ENCODE results near the gene HLCS.

DNA sequence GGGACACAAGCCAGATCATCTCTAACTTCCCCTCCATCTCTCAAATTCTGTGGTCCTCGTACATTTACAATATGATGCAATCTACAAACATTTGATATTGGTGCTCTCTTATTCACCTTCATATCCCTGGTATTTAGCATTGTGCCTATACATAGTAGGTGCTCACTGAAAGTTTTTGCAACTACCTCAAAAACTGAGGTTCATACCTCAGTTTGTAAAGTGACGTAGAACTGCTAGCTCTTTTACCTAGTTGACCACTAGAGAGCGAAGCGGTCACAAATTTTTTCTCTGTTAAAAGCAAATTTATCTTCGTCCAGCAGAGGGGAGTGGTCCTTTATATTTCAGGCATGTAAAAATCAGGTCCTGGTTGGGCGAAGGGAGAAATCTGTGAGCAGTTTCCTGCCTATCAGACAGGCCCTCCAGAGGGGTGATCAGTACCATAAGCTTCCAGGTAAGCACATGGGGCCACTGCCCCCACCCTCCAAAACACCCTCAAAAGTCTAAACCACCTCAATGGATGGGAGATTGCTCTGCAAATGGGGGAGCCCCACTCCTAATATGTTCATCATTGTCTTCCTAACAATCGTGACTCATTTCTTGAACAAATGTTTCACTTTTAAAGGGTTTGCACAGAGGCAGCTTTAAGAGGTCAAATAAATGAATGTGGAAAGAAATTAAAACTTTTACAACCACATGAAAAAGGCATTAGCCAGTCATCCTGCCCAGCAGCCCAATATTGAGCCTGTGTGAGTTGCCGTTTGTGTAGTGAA, 10.6 kb upstream of the HLCS start:
- TF ChIP-seq POLR2AphosphoS5 (IDR thresholded peaks at IDR 0.05; ENCODE audit: low read depth, low read length) (no peak), RAD21 (IDR thresholded peaks at IDR 0.05 in 1 of 2, conservative IDR thresholded peaks at IDR 0.05 in 1 of 2; ENCODE audit: low read depth in 2 of 2, low read length in 2 of 2) (peak; percentile 87 to 88), SUZ12 (IDR thresholded peaks at IDR 0.05; ENCODE audit: low read length) (no peak)
- TF ChIP-seq, protein P1, sequence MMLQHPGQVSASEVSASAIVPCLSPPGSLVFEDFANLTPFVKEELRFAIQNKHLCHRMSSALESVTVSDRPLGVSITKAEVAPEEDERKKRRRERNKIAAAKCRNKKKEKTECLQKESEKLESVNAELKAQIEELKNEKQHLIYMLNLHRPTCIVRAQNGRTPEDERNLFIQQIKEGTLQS (IDR thresholded peaks at IDR 0.05; ENCODE audit: insufficient read depth, low read depth, low read length): no peak
- TF ChIP-seq, protein P2, sequence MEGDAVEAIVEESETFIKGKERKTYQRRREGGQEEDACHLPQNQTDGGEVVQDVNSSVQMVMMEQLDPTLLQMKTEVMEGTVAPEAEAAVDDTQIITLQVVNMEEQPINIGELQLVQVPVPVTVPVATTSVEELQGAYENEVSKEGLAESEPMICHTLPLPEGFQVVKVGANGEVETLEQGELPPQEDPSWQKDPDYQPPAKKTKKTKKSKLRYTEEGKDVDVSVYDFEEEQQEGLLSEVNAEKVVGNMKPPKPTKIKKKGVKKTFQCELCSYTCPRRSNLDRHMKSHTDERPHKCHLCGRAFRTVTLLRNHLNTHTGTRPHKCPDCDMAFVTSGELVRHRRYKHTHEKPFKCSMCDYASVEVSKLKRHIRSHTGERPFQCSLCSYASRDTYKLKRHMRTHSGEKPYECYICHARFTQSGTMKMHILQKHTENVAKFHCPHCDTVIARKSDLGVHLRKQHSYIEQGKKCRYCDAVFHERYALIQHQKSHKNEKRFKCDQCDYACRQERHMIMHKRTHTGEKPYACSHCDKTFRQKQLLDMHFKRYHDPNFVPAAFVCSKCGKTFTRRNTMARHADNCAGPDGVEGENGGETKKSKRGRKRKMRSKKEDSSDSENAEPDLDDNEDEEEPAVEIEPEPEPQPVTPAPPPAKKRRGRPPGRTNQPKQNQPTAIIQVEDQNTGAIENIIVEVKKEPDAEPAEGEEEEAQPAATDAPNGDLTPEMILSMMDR (IDR thresholded peaks at IDR 0.05; ENCODE audit: control extremely low read depth in 1 of 3, insufficient read depth in 1 of 3, low read depth in 1 of 3, low read length in 3 of 3): peak in 2 of 3 experiments; percentile 85 to 99; a peak in 3 of 4 replicates

All from H1 (cell line).